ENCODE data around the gene RABGAP1L. TPM values are rescaled to one million over a fixed set of nuclear protein-coding genes. Genes with fewer than 3 reads are reported as not detected.

The RABGAP1L gene
- total RNA-seq, 1 donor from 2014 or later = 30.3 TPM

DNA sequence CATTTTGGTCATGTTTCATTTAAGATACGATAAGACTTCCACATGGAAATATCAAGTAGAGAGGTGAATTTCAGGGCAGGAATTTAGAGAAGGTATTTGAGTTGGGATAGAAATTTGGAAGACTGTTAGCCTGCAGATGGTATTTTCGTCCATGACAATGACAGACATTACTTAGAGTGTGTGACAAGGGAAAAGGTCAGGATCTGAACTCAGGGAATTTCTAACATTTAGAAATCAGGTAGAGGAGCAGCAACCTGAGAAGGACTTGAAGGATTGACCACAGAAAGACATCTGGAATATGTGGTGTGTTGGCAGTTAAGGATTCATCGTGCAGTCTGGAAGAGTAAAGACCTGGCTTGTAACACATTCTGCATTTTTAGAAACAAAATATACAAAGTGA is 57.9 kb downstream of the RABGAP1L start:
- Histone ChIP-seq H3K36me3 (ENCODE audit: control insufficient read depth in 3 of 3, insufficient read depth in 3 of 3, low read length in 3 of 3) (peaks cover 0 to 4% (median 0%) of the 10 kb centered on the region in 3 donors), H3K27ac (ENCODE audit: low read depth, low read length) (no peak overlapping the region), H3K9me3 (ENCODE audit: control insufficient read depth in 3 of 3, low read length in 3 of 3) (no peaks in the 10 kb centered on the region), H3K4me3 (ENCODE audit: low read length in 3 of 3) (no peak overlapping the region), H3K9ac (ENCODE audit: low read depth in 1 of 3, low read length in 3 of 3) (no peak overlapping the region), H3K27me3 (ENCODE audit: control insufficient read depth in 3 of 3, insufficient read depth in 3 of 3, low read length in 3 of 3) (no peaks in the 10 kb centered on the region), H3K4me1 (ENCODE audit: control insufficient read depth in 3 of 3, insufficient read depth in 3 of 3, low read length in 3 of 3) (peaks cover 0 to 5% (median 4%) of the 10 kb centered on the region in 3 donors)

DNA sequence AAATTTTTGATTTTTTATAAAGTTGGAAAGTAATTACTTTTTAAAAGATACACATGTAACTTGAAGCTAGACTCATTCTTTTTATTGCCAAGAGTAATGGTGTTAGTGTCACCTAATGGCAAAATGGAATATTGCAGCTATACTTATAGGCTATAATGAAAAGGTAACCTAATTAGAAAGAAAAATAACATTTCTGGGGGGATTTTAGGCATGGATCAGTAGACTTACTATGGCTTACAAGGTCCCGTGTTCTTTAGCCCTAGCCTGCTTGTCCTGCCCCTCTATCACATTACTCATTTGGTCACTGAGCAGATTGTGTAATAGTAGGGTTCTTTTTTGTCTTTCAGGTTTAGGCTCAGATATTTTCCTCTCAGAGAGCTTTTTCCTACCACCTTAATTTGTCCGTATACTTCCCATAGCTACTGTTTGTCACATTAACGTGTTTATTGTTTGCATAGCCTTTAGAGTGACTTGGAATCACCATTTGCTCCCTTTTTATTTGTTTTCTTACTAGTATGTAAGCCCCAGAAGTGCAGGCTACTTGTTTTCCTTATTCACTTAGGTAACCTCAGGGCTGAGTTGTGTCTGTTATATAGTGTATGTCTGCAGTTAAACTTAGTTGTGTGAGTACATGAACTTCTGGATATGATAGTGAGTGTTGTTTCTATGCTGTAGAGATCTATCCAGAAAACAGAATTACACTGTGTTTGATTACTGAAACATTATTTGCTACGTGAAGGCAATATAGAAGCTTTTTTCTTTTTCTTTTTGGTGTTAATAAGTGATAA is 58.7 kb downstream of the RABGAP1L start:
- Histone ChIP-seq H3K9ac (ENCODE audit: low read depth in 1 of 3, low read length in 3 of 3) (no peak overlapping the region), H3K9me3 (ENCODE audit: control insufficient read depth in 3 of 3, low read length in 3 of 3) (no peaks in the 10 kb centered on the region), H3K4me1 (ENCODE audit: control insufficient read depth in 3 of 3, insufficient read depth in 3 of 3, low read length in 3 of 3) (peaks cover 0 to 5% (median 4%) of the 10 kb centered on the region in 3 donors), H3K27ac (ENCODE audit: low read depth, low read length) (no peak overlapping the region), H3K27me3 (ENCODE audit: control insufficient read depth in 3 of 3, insufficient read depth in 3 of 3, low read length in 3 of 3) (no peaks in the 10 kb centered on the region), H3K36me3 (ENCODE audit: control insufficient read depth in 3 of 3, insufficient read depth in 3 of 3, low read length in 3 of 3) (peaks cover 0 to 6% (median 0%) of the 10 kb centered on the region in 3 donors), H3K4me3 (ENCODE audit: low read length in 3 of 3) (no peak overlapping the region)

DNA sequence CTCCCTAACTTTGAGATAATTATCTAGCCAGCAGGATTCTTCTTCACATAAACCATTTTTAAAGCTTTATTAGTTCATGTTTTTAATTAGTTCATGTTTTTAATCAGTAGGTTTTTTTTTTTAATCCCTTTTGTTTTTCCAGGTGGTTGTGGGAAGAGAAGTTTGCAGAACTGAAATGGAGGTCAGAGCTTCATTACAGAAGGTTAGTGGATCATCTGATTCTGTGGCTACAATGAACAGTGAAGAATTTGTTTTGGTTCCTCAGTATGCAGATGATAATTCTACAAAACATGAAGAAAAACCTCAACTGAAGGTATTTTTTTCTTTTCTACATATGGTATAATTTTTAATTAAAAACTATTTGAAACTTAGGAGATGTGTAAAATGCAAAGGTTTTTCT is 59.7 kb downstream of the RABGAP1L start:
- peaks cover 0 to 6% (median 0%) of the 10 kb centered on the region in 3 donors for H3K36me3 ChIP-seq (ENCODE audit: control insufficient read depth in 3 of 3, insufficient read depth in 3 of 3, low read length in 3 of 3)
- no peak overlapping the region for H3K27ac ChIP-seq (ENCODE audit: low read depth, low read length)
- H3K27me3 ChIP-seq (ENCODE audit: control insufficient read depth in 3 of 3, insufficient read depth in 3 of 3, low read length in 3 of 3) = no peaks in the 10 kb centered on the region
- H3K4me1 ChIP-seq (ENCODE audit: control insufficient read depth in 3 of 3, insufficient read depth in 3 of 3, low read length in 3 of 3) = peaks cover 0 to 5% (median 4%) of the 10 kb centered on the region in 3 donors
- no peak overlapping the region for H3K9ac ChIP-seq (ENCODE audit: low read depth in 1 of 3, low read length in 3 of 3)
- no peak overlapping the region for H3K4me3 ChIP-seq (ENCODE audit: low read length in 3 of 3)
- H3K9me3 ChIP-seq (ENCODE audit: control insufficient read depth in 3 of 3, low read length in 3 of 3) = no peaks in the 10 kb centered on the region

DNA sequence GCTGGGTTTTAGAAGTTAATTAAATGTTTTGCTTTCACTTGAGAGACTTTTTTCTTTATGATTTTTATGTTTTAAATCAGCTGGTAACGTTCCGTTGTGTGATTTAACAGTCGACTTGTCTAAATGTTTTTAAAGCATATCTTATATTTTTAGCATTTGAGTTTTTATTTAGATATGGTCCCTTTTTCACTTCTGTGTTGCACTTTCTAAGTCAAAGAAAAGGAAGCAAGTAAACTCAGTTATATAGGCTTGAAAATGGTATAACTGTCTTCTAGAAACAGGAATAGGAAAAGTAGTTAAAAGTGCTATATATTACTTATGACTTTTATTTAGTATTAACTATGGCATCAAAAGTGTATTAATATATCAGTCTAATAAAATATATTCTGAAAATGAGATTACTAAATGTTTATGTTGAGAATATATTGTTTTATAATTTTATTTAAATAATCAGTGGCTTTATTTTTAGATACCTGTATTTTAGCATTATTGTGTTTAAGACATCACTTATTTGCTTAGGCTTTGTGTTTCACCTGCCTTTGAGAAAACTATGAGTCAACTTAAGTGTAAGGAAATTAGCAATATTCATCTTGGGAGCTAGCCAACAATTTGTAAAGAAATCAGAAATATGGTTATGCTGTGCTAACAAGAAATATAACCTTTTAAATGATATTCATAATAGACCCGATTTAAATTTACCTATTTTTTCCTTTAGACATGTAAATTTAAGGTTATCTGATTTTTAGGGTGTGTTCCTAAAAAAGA is 60.5 kb downstream of the RABGAP1L start:
- peaks cover 0 to 5% (median 4%) of the 10 kb centered on the region in 3 donors for H3K4me1 ChIP-seq (ENCODE audit: control insufficient read depth in 3 of 3, insufficient read depth in 3 of 3, low read length in 3 of 3)
- no peak overlapping the region for H3K27ac ChIP-seq (ENCODE audit: low read depth, low read length)
- H3K9me3 ChIP-seq (ENCODE audit: control insufficient read depth in 3 of 3, low read length in 3 of 3) = no peaks in the 10 kb centered on the region
- no peaks in the 10 kb centered on the region for H3K27me3 ChIP-seq (ENCODE audit: control insufficient read depth in 3 of 3, insufficient read depth in 3 of 3, low read length in 3 of 3)
- peaks cover 0 to 6% (median 0%) of the 10 kb centered on the region in 3 donors for H3K36me3 ChIP-seq (ENCODE audit: control insufficient read depth in 3 of 3, insufficient read depth in 3 of 3, low read length in 3 of 3)
- no peak overlapping the region for H3K4me3 ChIP-seq (ENCODE audit: low read length in 3 of 3)
- H3K9ac ChIP-seq (ENCODE audit: low read depth in 1 of 3, low read length in 3 of 3) = no peak overlapping the region

DNA sequence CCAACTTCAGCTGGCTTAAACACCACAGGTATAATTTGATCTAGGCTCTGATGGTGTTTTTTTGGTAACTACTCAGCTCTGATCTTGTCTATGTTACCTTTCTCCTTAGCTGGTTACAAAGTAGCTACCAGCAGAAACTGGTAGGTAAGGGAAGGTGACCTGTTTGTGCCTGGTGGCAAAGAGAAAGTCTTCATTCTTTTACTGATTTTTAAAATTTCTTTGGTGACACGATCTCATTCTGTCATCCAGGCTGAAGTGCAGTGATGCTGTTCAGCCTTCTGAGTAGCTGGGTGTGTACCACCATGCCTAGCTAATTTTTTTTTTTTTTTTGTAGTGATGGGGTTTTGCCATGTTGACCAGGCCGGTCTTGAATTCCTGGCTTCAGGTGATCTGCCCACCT is 62.4 kb downstream of the RABGAP1L start:
- H3K27ac ChIP-seq (ENCODE audit: low read depth, low read length) = no peak overlapping the region
- H3K36me3 ChIP-seq (ENCODE audit: control insufficient read depth in 3 of 3, insufficient read depth in 3 of 3, low read length in 3 of 3) = peaks cover 0 to 6% (median 0%) of the 10 kb centered on the region in 3 donors
- H3K4me1 ChIP-seq (ENCODE audit: control insufficient read depth in 3 of 3, insufficient read depth in 3 of 3, low read length in 3 of 3) = peaks cover 0 to 5% (median 4%) of the 10 kb centered on the region in 3 donors
- no peaks in the 10 kb centered on the region for H3K9me3 ChIP-seq (ENCODE audit: control insufficient read depth in 3 of 3, low read length in 3 of 3)
- no peak overlapping the region for H3K9ac ChIP-seq (ENCODE audit: low read depth in 1 of 3, low read length in 3 of 3)
- H3K27me3 ChIP-seq (ENCODE audit: control insufficient read depth in 3 of 3, insufficient read depth in 3 of 3, low read length in 3 of 3) = no peaks in the 10 kb centered on the region
- no peak overlapping the region for H3K4me3 ChIP-seq (ENCODE audit: low read length in 3 of 3)

DNA sequence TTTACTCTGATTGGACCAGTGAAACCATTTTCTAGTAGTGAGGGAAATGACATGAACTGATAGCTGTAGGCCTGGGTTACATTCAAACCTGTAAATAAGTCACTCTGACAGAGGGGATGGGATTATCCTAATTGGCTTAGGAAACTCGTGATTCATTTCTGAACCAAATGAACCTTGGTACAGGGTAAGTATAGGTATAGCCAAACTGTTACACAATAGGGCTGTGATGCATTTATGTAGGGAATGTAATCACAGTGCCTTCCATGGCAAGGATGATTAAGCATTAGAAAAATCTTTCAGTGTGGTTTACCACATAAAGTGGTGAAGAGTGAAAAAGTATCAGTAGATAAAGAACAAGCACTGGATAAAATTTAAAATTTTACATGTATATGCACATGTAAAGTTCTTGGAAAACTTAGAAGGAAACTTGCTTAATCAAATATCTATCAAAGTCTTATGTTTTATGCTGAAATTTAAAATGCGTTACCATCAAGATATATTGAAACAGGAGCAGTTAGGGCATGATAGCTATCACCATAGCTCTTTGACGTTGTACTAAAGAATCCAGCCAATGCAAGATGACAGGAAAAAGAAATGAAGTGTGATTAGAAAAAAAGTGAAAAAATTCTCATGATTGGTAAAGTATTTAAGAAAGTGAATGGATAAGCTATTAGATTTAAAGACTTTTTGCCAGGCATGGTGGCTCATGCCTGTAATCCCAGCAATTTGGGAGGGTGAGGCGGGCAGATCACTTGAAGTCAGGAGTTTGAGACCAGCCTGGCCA is 63.0 kb downstream of the RABGAP1L start:
- Histone ChIP-seq H3K36me3 (ENCODE audit: control insufficient read depth in 3 of 3, insufficient read depth in 3 of 3, low read length in 3 of 3) (peaks cover 0 to 6% (median 0%) of the 10 kb centered on the region in 3 donors), H3K27me3 (ENCODE audit: control insufficient read depth in 3 of 3, insufficient read depth in 3 of 3, low read length in 3 of 3) (no peaks in the 10 kb centered on the region), H3K4me3 (ENCODE audit: low read length in 3 of 3) (no peak overlapping the region), H3K4me1 (ENCODE audit: control insufficient read depth in 3 of 3, insufficient read depth in 3 of 3, low read length in 3 of 3) (peaks cover 0 to 2% (median 1%) of the 10 kb centered on the region in 3 donors), H3K9me3 (ENCODE audit: control insufficient read depth in 3 of 3, low read length in 3 of 3) (no peaks in the 10 kb centered on the region), H3K9ac (ENCODE audit: low read depth in 1 of 3, low read length in 3 of 3) (no peak overlapping the region), H3K27ac (ENCODE audit: low read depth, low read length) (no peak overlapping the region)

DNA sequence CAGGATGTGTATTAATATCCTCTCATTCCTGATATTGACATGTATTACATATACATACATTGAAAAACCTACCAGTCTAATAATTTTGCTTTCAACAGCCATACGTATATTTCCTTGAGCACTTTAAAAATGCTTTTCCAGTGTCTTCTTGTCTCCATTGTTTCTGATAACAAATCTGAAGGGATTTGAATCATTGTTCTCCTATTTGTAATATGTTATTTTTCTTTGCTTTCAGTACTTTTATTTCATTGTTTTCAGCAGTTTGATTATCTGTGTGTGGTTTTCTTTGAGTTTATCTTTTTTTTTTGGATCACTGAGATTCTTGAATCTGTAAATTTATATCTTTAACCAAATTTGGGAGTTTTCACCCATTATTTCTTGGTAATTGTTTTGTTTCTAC is 65.3 kb downstream of the RABGAP1L start:
- Histone ChIP-seq H3K4me1 (ENCODE audit: control insufficient read depth in 3 of 3, insufficient read depth in 3 of 3, low read length in 3 of 3) (no peaks in the 10 kb centered on the region), H3K9ac (ENCODE audit: low read depth in 1 of 3, low read length in 3 of 3) (no peak overlapping the region), H3K27me3 (ENCODE audit: control insufficient read depth in 3 of 3, insufficient read depth in 3 of 3, low read length in 3 of 3) (no peaks in the 10 kb centered on the region), H3K9me3 (ENCODE audit: control insufficient read depth in 3 of 3, low read length in 3 of 3) (no peaks in the 10 kb centered on the region), H3K36me3 (ENCODE audit: control insufficient read depth in 3 of 3, insufficient read depth in 3 of 3, low read length in 3 of 3) (peaks cover 0 to 6% (median 0%) of the 10 kb centered on the region in 3 donors), H3K4me3 (ENCODE audit: low read length in 3 of 3) (no peak overlapping the region), H3K27ac (ENCODE audit: low read depth, low read length) (no peak overlapping the region)

DNA sequence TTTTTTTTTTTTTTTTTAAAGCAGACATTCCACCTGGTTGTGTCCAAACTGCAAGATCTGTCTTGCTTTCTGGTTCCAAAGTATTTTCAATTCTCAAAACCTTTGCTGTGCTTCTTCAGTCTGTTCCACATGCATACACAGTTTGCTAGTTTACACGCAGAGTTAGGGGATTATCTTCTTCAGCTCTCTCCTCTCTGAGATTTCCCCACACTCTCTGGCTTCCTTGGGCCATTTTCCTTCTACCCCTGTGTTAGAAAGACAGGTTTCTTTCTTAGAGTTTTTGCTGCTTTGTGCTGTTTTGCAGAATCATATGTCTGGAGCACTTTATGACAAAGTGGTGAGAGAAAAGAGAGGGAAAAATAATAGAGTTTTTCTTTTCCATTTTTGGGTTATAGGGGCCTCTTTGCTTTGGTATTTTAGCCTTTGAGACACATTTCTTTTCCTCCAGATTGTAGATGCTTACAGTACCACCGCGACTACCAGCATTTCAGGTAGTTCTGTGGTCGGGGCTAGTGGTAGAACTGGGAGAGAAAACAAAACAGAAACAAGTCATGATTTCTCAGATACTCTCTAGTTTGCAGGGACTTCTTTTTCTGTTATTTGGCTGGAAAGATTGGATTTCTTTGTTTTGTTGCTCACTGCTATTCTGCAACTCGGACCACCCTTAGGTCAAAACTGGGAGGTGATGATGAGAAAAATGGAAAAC is 66.3 kb downstream of the RABGAP1L start:
- no peak overlapping the region for H3K27ac ChIP-seq (ENCODE audit: low read depth, low read length)
- no peaks in the 10 kb centered on the region for H3K27me3 ChIP-seq (ENCODE audit: control insufficient read depth in 3 of 3, insufficient read depth in 3 of 3, low read length in 3 of 3)
- H3K4me3 ChIP-seq (ENCODE audit: low read length in 3 of 3) = no peak overlapping the region
- H3K36me3 ChIP-seq (ENCODE audit: control insufficient read depth in 3 of 3, insufficient read depth in 3 of 3, low read length in 3 of 3) = peaks cover 0 to 6% (median 3%) of the 10 kb centered on the region in 3 donors
- H3K4me1 ChIP-seq (ENCODE audit: control insufficient read depth in 3 of 3, insufficient read depth in 3 of 3, low read length in 3 of 3) = no peaks in the 10 kb centered on the region
- H3K9ac ChIP-seq (ENCODE audit: low read depth in 1 of 3, low read length in 3 of 3) = no peak overlapping the region
- no peaks in the 10 kb centered on the region for H3K9me3 ChIP-seq (ENCODE audit: control insufficient read depth in 3 of 3, low read length in 3 of 3)

DNA sequence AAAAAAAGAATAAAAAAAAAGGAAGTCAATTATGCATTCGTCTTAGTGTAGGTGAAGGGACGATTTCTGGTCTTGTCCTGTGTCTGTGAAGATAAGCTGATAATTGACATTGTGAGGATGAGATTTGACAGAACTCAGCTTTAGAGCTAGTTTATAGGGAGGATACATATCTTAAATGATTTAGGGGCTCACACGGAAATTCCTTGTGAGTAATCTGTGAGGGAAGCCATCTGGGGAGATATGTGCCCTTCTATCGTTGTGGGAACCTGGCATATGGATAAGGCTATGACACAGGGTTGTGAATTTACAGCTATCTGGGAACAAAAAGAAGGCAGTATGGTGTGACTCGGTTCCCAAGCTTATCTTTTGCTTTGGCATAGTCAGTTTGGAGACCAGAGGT is 71.1 kb downstream of the RABGAP1L start:
- Histone ChIP-seq H3K27me3 (ENCODE audit: control insufficient read depth in 3 of 3, insufficient read depth in 3 of 3, low read length in 3 of 3) (no peaks in the 10 kb centered on the region), H3K4me1 (ENCODE audit: control insufficient read depth in 3 of 3, insufficient read depth in 3 of 3, low read length in 3 of 3) (no peaks in the 10 kb centered on the region), H3K9me3 (ENCODE audit: control insufficient read depth in 3 of 3, low read length in 3 of 3) (peaks cover 0 to 2% (median 0%) of the 10 kb centered on the region in 3 donors), H3K27ac (ENCODE audit: low read depth, low read length) (no peak overlapping the region), H3K9ac (ENCODE audit: low read depth in 1 of 3, low read length in 3 of 3) (no peak overlapping the region), H3K36me3 (ENCODE audit: control insufficient read depth in 3 of 3, insufficient read depth in 3 of 3, low read length in 3 of 3) (peaks cover 0 to 9% (median 3%) of the 10 kb centered on the region in 3 donors), H3K4me3 (ENCODE audit: low read length in 3 of 3) (no peak overlapping the region)

Data from skeletal muscle tissue (tissue), 4 donors.